ELF-1 (cell line): ENCODE results near the gene STOM.
A peak's percentile ranks its signal among the peaks of the same experiment; 100 is the strongest.

Experiments used
- DNase-seq: peaks from one replicate; pipeline ENCODE4 v3.0.0-alpha.2; 2016; ENCODE audit warnings: low read depth, low spot score

Gene STOM

GRCh38 chr9:121349009-121349408 is 21.0 kb downstream of the STOM start:
- no peak for DNase-seq

DNA sequence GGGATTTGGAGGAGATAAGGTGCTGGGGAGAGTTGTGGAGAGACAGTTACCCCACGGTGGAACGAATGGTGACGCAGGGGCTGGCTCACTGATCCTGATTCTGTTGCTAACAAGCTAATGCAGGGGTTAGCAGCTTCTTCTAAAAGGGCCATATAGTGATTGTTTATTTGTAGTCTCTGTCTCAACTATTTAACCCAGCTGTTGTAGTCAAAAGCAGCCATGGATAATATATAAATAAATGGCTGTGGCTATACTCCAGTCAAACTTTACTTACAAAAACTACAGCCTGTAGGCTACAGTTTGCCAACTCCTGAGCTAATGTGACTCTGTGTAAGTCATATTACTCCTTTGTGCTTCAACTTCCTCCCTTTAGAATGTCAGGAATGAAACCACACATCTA is 21.8 kb downstream of the STOM start:
- no peak for DNase-seq

DNA sequence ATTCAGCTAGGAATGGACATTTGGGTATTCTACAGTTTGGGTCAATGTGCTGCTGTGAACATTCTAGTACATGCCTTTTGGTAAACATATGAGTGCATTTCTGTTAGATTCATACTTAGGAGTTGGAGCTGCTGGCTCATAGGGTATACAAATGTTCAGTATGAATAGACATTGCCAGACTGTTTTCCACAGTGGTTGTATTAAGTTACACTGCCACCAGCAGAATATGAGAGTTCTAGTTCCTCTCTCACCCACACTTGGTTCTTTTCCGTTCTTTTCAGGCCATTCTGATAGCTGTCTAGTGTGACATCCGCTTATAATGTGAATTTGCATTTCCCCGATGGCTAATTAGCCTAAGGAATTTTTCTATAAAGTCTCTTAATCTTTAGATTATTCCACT is 25.0 kb downstream of the STOM start:
- DNase-seq, result no peak

- no peak for DNase-seq
These were observed 25.9 kb downstream of the STOM start for GRCh38 chr9:121344184-121344583.

- no peak for DNase-seq
These were observed 29.2 kb downstream of the STOM start for GRCh38 chr9:121340676-121341392.

DNA sequence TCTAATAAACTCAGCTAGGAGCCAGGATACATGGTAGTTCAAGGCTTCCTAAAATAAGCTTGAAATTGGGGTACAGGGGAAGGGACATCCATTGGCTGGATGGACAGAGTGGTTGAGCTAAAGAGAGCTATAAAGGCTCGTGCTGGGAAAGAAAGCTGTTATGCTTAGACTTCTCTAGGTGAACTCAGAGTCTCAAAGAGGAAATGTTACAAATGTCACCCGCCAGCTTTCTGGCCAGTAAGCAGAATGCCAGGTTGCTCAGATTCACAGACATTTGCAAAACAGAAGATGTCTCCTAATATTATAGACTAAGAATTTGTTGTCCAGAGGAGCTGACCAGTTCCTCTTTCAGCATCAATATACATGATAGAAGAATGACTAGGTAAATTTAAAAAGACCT is 30.6 kb downstream of the STOM start:
- no peak for DNase-seq

GRCh38 chr9:121336665-121337064 is 33.4 kb downstream of the STOM start:
- no peak for DNase-seq

- no peak for DNase-seq
These were observed 35.9 kb downstream of the STOM start for GRCh38 chr9:121333950-121334773.

DNA sequence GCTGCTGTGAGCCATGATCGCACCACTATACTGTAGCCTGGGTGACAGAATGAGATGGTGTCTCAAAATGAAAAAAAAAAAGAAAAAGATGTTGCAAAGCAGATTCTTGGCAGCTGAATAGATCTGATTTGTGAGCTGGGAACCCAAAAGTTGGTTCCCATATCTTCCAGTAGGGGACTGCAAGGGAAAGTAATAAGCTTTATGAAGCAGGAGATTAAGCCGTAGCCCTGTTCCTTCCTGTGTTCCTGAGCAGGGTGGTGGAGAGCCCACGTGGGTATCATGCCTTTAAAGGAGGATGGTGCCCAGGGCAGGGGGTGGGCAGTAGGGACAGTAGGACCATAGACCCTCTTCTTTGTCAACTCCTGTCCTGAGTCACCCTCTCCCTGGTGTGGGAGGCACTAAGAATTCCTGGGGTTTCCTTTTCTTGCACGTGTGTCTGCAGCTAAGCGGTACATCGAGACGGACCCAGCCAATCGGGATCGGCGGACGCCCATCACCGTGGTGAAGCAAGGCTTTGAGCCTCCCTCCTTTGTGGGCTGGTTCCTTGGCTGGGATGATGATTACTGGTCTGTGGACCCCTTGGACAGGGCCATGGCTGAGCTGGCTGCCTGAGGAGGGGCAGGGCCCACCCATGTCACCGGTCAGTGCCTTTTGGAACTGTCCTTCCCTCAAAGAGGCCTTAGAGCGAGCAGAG is 37.9 kb downstream of the STOM start:
- no peak for DNase-seq

DNA sequence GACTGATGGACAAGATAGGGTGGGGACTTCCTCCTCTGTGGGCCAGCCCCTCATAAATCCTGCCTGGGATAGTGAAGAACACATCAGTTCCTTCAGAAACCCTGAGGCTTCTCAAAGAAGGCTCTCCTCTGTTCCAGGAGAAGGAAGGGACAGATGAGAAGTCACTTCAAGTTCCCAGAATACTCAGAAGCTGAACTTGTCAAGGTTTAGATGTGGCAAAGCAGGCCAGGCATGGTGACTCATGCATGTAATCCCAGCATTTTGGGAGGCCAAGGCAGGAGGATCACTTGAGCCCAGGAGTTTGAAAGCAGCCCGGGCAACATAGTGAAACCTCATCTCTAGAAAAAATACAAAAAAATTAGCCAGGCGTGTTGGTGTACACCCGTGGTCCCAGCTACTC is 38.5 kb downstream of the STOM start:
- DNase-seq, result no peak

DNA sequence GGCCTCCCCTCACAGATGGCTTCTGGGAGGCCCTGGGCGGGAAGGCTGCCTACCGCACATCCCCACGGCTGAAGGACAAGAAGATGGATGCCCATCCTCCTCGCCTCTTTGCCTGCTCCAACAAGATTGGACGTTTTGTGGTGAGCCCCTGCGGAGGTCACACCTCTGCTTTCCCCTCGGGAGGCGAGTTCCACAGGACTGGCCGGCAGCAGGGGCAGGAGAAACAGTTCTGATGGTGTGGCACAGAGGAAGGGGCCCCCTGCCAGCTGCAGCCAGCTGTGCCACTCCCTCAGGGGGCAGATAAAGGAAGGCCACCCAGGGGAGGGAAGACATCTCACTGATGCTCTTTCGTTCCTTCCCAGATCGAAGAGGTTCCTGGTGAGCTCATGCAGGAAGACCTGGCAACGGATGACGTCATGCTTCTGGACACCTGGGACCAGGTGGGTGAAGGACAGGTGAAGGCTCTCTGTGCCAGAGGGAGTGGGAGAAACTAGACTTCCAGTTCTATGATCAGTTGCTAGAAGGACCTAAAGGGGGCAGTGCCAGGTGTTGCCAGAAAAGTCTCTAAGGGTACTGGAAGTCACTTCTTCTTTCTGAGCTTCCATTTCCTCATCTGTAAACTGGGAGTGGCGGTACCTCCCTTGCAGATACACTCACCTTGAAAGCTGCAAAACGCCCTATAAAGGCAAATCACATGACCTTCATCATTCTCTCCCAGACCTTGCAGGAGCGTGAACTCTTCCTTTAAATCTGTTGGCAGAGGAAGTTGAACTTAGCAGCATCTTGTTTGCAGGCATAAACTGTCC is 41.0 kb downstream of the STOM start:
- no peak for DNase-seq

DNA sequence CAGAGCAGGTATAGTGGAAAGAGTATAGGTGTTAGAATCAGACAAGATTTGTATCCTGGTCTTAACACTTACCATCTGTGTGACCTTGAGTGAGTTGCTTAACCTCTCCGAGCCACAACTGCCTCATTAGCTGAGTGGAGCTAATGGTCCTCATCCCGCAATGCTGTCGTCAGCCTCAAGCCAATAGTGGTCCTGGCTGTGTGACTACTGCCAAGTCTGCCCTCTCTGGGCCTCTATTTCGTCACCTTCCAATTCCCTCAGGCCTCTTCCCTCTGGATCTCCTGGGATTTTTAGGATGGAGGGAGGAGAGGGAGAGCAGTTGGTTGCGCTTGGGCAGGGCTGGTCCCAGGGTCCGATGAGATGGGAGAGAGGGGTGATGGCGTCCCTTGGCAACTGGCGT is 41.6 kb downstream of the STOM start:
- DNase-seq, result no peak

GRCh38 chr9:121326901-121327613 is 43.0 kb downstream of the STOM start:
- no peak for DNase-seq

- peak; percentile 83 for DNase-seq
These were observed 43.8 kb downstream of the STOM start for GRCh38 chr9:121326130-121326838.

DNA sequence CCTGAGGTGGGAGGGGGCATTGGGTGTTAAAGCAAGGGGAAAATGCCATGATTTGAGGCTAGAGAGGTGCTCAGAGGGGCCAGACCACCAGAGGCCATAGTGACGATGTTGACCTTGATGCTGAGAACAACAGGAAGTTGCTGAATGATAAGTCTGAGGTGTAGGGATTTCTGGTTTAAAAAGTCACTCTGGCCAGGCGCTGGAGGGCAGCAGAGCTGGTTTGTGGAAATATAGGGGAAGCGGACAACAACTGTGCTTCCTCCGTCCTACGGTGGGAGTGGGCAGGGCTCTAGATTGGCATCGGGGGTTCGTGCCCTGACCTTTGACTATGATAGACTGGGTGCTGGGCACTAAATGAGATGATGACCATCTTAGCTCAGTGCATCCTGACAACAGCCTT is 44.7 kb downstream of the STOM start:
- DNase-seq, result no peak

- no peak for DNase-seq
These were observed 45.3 kb downstream of the STOM start for GRCh38 chr9:121324755-121325154.

- no peak for DNase-seq
These were observed 45.7 kb downstream of the STOM start for GRCh38 chr9:121324316-121324715.

DNA sequence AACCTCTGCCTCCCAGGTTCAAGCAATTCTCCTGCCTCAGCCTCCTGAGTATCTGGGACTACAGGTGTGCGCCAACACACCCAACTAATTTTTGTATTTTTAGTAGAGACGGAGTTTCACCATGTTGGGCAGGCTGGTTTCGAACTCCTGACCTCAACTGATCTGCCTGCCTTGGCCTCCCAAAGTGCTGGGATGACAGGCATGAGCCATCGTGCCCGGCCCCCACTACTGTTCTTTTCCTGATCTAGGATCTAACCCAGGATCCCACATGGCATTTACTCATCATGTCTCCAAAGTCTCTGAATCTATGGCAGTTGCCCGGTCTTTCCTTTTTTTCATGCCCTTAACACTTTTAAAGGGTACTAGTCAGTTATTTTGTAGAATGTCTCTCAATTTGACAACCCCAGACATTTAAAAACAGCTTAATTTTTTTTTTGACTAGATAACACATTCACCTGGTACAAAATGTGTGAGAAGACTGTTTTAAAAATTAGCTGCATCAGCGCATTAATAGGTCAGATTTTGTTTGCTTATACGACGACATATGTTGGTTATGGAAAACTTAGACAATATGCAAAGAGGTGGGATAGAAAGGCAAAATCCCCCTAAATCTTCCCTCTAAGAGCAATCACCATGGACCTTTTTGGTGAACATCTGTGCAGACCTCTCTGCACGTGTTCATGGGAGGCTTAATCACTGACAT is 46.5 kb downstream of the STOM start:
- DNase-seq, result no peak

DNA sequence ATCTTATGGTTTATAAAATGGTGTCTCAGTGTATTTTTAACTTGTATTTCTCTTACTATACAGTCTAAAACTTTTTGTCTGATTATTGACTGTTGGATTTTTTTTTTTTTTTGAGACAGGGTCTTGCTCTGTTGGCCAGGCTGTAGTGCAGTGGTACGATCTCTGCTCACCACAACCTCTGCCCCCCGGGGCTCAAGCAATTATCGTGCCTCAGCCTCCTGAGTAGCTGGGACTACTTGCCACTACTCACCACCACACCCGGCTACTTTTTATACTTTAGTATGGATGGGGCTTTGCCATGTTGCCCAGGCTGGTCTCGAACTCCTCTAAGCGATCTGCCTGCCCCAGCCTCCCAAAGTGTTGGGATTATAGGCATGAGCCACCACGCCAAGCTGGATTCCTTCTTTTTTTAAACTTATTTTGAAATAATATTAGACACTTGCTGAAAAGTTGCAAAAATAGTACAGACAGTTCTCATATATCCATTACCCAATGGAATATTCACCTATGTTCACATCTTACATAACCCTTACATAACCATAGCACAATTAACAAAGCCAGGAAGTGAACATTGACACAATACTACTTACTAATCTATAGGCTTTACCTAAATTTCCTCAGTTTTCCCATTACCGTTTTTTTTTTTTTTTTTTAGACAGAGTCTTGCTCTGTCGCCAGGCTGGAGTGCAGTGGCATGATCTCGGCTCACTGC is 47.2 kb downstream of the STOM start:
- DNase-seq, result no peak
